GM12878 (cell line): ENCODE measurements around the gene TPI1. TPM values are rescaled to one million over a fixed set of nuclear protein-coding genes. Genes with fewer than 3 reads are reported as not detected.

Experiments
- BACH1 ChIP-seq: fragments of 450-650 bp; IDR thresholded peaks from 2 replicates; pipeline ENCODE4 v1.6.1; 2017; ENCODE audit warnings: mild to moderate bottlenecking, borderline replicate concordance
- CHD2 ChIP-seq: IDR thresholded peaks from 2 replicates; pipeline ENCODE4 v1.6.1; 2011; ENCODE audit warnings: low read depth, low read length, improper control_type of control experiment, borderline replicate concordance
- EGR1 ChIP-seq, 2 experiments: IDR thresholded peaks; 1 replicate in 1 of 2; 2 replicates in 1 of 2; pipeline ENCODE4 v1.6.1; 2011 to 2012; ENCODE audit warnings: low read depth in 2 of 2, low read length in 2 of 2, borderline replicate concordance in 1 of 2, mild to moderate bottlenecking in 1 of 2, moderate library complexity in 1 of 2
- EZH2 ChIP-seq: IDR thresholded peaks from 2 replicates; pipeline ENCODE4 v1.6.1; 2012; ENCODE audit warnings: low read depth, mild to moderate bottlenecking, control low read depth, inconsistent platforms, low read length, borderline replicate concordance; ENCODE audit not compliant: control insufficient read depth
- HCFC1 ChIP-seq: fragments of 150-350 bp; IDR thresholded peaks from 2 replicates; pipeline ENCODE4 v1.6.1; 2014; ENCODE audit warnings: low read length
- KAT2A ChIP-seq: conservative IDR thresholded peaks from 2 replicates; pipeline ENCODE4 v1.6.1; 2011; ENCODE audit warnings: low read depth, low read length; ENCODE audit not compliant: control insufficient read depth
- KDM1A ChIP-seq: fragments of 200-600 bp; sonication (generic); IDR thresholded peaks from 2 replicates; pipeline ENCODE4 v1.6.1; 2016; ENCODE audit warnings: borderline replicate concordance
- LARP7 ChIP-seq: fragments of 450-650 bp; IDR thresholded peaks from 2 replicates; pipeline ENCODE4 v1.6.1; 2017; ENCODE audit warnings: mild to moderate bottlenecking
- MEF2A ChIP-seq: IDR thresholded peaks from 2 replicates; pipeline ENCODE4 v1.6.1; 2011; ENCODE audit warnings: low read depth, mild to moderate bottlenecking, low read length, moderate library complexity; ENCODE audit not compliant: insufficient read depth
- MTA2 ChIP-seq: fragments of 450-650 bp; IDR thresholded peaks from 2 replicates; pipeline ENCODE4 v1.6.1; 2016; ENCODE audit warnings: low read depth, mild to moderate bottlenecking, moderate library complexity
- MXI1 ChIP-seq: fragments of 150-350 bp; IDR thresholded peaks from 2 replicates; pipeline ENCODE4 v1.6.1; 2011; ENCODE audit warnings: low read depth, mild to moderate bottlenecking, inconsistent platforms, low read length, improper control_type of control experiment
- NFIC ChIP-seq: IDR thresholded peaks from 2 replicates; pipeline ENCODE4 v1.6.1; 2012; ENCODE audit warnings: low read depth, mild to moderate bottlenecking, inconsistent platforms, low read length, moderate library complexity
- NR2F1 ChIP-seq: fragments of 450-650 bp; conservative IDR thresholded peaks from 2 replicates; pipeline ENCODE4 v1.6.1; 2017; ENCODE audit warnings: mild to moderate bottlenecking
- NRF1 ChIP-seq: conservative IDR thresholded peaks from 2 replicates; pipeline ENCODE4 v1.6.1; 2011; ENCODE audit warnings: mild to moderate bottlenecking, low read depth, low read length, improper control_type of control experiment
- PAX5 ChIP-seq: IDR thresholded peaks from 2 replicates; pipeline ENCODE4 v1.6.1; 2011; ENCODE audit warnings: low read depth, low read length, borderline replicate concordance
- POLR2AphosphoS5 ChIP-seq: IDR thresholded peaks from 2 replicates; pipeline ENCODE4 v1.6.1; 2011; ENCODE audit warnings: mild to moderate bottlenecking, low read length, inconsistent platforms
- POU2F2 ChIP-seq: IDR thresholded peaks from 3 replicates; pipeline ENCODE4 v1.6.1; 2011; ENCODE audit warnings: low read depth, mild to moderate bottlenecking, low read length, borderline replicate concordance
- RAD21 ChIP-seq: IDR thresholded peaks from 2 replicates; pipeline ENCODE4 v1.6.1; 2011; ENCODE audit warnings: mild to moderate bottlenecking, low read depth, low read length, moderate library complexity; ENCODE audit not compliant: insufficient read depth
- RCOR1 ChIP-seq: conservative IDR thresholded peaks from 2 replicates; pipeline ENCODE4 v1.6.1; 2012; ENCODE audit warnings: low read depth, low read length, improper control_type of control experiment
- RELA ChIP-seq: fragments of 450-650 bp; IDR thresholded peaks from 2 replicates; pipeline ENCODE4 v1.8.0; 2014; ENCODE audit warnings: borderline replicate concordance; ENCODE audit not compliant: partially characterized antibody
- RUNX3 ChIP-seq: IDR thresholded peaks from 2 replicates; pipeline ENCODE4 v1.6.1; 2012; ENCODE audit warnings: low read length, inconsistent platforms
- SIX5 ChIP-seq: IDR thresholded peaks from 2 replicates; pipeline ENCODE4 v1.6.1; 2011; ENCODE audit warnings: mild to moderate bottlenecking, low read depth, low read length, moderate library complexity; ENCODE audit not compliant: severe bottlenecking
- SMAD1 ChIP-seq: fragments of 450-650 bp; IDR thresholded peaks from 2 replicates; pipeline ENCODE4 v1.6.1; 2018; ENCODE audit warnings: mild to moderate bottlenecking, low read depth; ENCODE audit not compliant: partially characterized antibody
- SMC3 ChIP-seq: IDR thresholded peaks from 2 replicates; pipeline ENCODE4 v1.6.1; 2011; ENCODE audit warnings: low read length, improper control_type of control experiment, borderline replicate concordance
- SREBF2 ChIP-seq: IDR thresholded peaks from 2 replicates; pipeline ENCODE4 v1.6.1; 2012; ENCODE audit warnings: mild to moderate bottlenecking, low read length
- SRF ChIP-seq, 2 experiments: IDR thresholded peaks; 2 replicates each; pipeline ENCODE4 v1.6.1; 2011; ENCODE audit warnings: low read depth in 2 of 2, low read length in 2 of 2, mild to moderate bottlenecking in 1 of 2, moderate library complexity in 1 of 2
- YY1 ChIP-seq: IDR thresholded peaks from 2 replicates; pipeline ENCODE4 v1.6.1; 2011; ENCODE audit warnings: low read depth, mild to moderate bottlenecking, low read length
- polyA plus RNA-seq, 11 experiments: library from polyadenylated mRNA; depleted of rRNA in 4 of 11; unstranded in 6 of 11; stranded (reverse) in 5 of 11; fragments of >200 nt; fragmentation: Nextera tagmentation in 4 of 11; fragmentation: Illumina TruSeq in 1 of 11; extraction: Ambion mirVana in 4 of 11; extraction: Trizol in 1 of 11; gene quantifications; 1 replicate in 1 of 11; 2 replicates in 10 of 11; pipeline versions ENCODE4 v1.2.1 to v1.2.3, GENCODE V29; 2011 to 2016; ENCODE audit warnings: inconsistent platforms in 2 of 11, missing spikeins in 2 of 11, low read depth in 1 of 11
- total RNA-seq, 4 experiments: library from RNA; depleted of rRNA in 3 of 4; stranded (reverse); fragments of >200 nt in 3 of 4; fragmentation: Illumina TruSeq in 1 of 4; extraction: Trizol in 1 of 4; gene quantifications; 2 replicates each; pipeline versions ENCODE4 v1.2.1 to v1.2.3, GENCODE V29; 2013 to 2021
- TF ChIP-seq, protein P1 (sequence below): IDR thresholded peaks from 2 replicates; pipeline ENCODE4 v1.6.1; 2012; ENCODE audit warnings: low read depth, low read length, improper control_type of control experiment
- TF ChIP-seq, protein P2 (sequence below): IDR thresholded peaks from 2 replicates; pipeline ENCODE4 v1.6.1; 2011; ENCODE audit warnings: borderline replicate concordance, low read depth, mild to moderate bottlenecking, moderate library complexity, mixed read lengths, low read length; ENCODE audit not compliant: insufficient read depth; ENCODE audit errors: extremely low read length
- TF ChIP-seq, protein P3 (sequence below): fragments of 450-650 bp; IDR thresholded peaks from 2 replicates; pipeline ENCODE4 v1.6.1; 2014; ENCODE audit warnings: mild to moderate bottlenecking

The TPI1 gene
- total and polyA plus RNA-seq, 10 of the 15 experiments (the other 5 are each of a cell fraction or from before 2014, with no cell fraction given) = 916 to 7,349 (median 1,677) TPM

DNA sequence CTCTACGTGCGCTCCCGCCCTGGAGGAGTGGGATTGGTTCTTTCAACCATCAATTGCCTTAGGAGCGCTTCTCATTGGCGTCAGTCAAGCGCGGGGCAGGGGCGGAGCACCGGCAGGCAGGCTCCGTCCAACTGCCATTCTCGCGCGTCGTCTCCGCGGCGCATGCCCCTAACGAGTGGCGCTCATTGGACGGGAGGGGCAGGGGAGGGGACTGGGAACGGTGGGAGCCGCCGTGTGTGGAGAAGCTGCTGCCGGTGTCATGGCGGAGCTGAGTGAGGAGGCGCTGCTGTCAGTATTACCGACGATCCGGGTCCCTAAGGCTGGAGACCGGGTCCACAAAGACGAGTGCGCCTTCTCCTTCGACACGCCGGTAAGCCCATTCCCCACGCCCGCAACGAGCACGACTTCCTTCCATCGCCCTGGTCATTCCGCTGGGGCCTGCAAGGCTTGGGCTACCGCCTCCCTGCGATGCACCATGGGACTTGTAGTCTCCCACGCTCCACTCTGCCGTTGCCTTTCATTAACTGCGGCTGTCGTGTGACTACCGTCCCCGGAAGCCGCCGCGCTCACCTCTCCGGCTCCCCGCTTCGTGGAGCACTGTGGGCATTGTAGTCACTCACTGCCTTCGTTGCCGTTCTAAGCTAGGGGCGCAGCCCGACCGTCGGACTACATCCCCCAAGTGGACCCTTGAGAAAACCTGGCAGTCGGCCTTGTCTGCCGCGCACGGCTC is 15.2 kb upstream of the TPI1 start, which contains the start of gene USP5 (continued):
- no peak for TF ChIP-seq SMAD1
- TF ChIP-seq MEF2A = no peak
- TF ChIP-seq EGR1 (IDR thresholded peaks at IDR 0.05; ENCODE audit: borderline replicate concordance in 1 of 2, low read depth in 2 of 2, low read length in 2 of 2) = no peak
- no peak for TF ChIP-seq RCOR1
- TF ChIP-seq EZH2 = no peak
- TF ChIP-seq RAD21 = no peak
- TF ChIP-seq MXI1 = peak; percentile 49
- TF ChIP-seq, protein P1, sequence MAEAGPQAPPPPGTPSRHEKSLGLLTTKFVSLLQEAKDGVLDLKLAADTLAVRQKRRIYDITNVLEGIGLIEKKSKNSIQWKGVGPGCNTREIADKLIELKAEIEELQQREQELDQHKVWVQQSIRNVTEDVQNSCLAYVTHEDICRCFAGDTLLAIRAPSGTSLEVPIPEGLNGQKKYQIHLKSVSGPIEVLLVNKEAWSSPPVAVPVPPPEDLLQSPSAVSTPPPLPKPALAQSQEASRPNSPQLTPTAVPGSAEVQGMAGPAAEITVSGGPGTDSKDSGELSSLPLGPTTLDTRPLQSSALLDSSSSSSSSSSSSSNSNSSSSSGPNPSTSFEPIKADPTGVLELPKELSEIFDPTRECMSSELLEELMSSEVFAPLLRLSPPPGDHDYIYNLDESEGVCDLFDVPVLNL = no peak
- TF ChIP-seq SIX5 = peak; percentile 99
- 0 out of 2 replicates have a peak, but pooled peaks have one; percentile 22 for TF ChIP-seq NR2F1
- TF ChIP-seq POLR2AphosphoS5 = peak; percentile 70; the same call in 1 of the 2 replicates
- TF ChIP-seq BACH1 = peak; percentile 54; the same call in 1 of the 2 replicates
- TF ChIP-seq CHD2 = peak; percentile 92
- peak; percentile 91; the same call in 1 of the 2 replicates for TF ChIP-seq LARP7
- no peak for TF ChIP-seq SREBF2
- TF ChIP-seq YY1 = peak; percentile 94
- TF ChIP-seq RELA = peak; percentile 81
- no peak for TF ChIP-seq SMC3
- no peak for TF ChIP-seq NFIC
- TF ChIP-seq KDM1A = no peak
- TF ChIP-seq NRF1 = peak; percentile 60
- no peak for TF ChIP-seq POU2F2
- TF ChIP-seq, protein P2, sequence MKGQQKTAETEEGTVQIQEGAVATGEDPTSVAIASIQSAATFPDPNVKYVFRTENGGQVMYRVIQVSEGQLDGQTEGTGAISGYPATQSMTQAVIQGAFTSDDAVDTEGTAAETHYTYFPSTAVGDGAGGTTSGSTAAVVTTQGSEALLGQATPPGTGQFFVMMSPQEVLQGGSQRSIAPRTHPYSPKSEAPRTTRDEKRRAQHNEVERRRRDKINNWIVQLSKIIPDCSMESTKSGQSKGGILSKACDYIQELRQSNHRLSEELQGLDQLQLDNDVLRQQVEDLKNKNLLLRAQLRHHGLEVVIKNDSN = peak; percentile 66
- TF ChIP-seq MTA2 = no peak; the same call in 1 of the 2 replicates
- TF ChIP-seq SRF (IDR thresholded peaks at IDR 0.05; ENCODE audit: low read depth in 2 of 2, low read length in 2 of 2) = no peak
- peak; percentile 72 for TF ChIP-seq RUNX3
- no peak; the same call in 1 of the 2 replicates for TF ChIP-seq PAX5
- TF ChIP-seq, protein P3, sequence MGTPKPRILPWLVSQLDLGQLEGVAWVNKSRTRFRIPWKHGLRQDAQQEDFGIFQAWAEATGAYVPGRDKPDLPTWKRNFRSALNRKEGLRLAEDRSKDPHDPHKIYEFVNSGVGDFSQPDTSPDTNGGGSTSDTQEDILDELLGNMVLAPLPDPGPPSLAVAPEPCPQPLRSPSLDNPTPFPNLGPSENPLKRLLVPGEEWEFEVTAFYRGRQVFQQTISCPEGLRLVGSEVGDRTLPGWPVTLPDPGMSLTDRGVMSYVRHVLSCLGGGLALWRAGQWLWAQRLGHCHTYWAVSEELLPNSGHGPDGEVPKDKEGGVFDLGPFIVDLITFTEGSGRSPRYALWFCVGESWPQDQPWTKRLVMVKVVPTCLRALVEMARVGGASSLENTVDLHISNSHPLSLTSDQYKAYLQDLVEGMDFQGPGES = peak; percentile 80
- peak; percentile 100 for TF ChIP-seq HCFC1
- TF ChIP-seq KAT2A = no peak
